Measurements from ENCODE around the gene ATP2A1. TPM values are rescaled to one million over a fixed set of nuclear protein-coding genes. Genes with fewer than 3 reads are reported as not detected.

Gene ATP2A1
- total and polyA plus RNA-seq, 2 of the 13 experiments (the other 11 are each of a cell fraction or from before 2014, with no cell fraction given): 3.2 to 12.5 TPM

DNA sequence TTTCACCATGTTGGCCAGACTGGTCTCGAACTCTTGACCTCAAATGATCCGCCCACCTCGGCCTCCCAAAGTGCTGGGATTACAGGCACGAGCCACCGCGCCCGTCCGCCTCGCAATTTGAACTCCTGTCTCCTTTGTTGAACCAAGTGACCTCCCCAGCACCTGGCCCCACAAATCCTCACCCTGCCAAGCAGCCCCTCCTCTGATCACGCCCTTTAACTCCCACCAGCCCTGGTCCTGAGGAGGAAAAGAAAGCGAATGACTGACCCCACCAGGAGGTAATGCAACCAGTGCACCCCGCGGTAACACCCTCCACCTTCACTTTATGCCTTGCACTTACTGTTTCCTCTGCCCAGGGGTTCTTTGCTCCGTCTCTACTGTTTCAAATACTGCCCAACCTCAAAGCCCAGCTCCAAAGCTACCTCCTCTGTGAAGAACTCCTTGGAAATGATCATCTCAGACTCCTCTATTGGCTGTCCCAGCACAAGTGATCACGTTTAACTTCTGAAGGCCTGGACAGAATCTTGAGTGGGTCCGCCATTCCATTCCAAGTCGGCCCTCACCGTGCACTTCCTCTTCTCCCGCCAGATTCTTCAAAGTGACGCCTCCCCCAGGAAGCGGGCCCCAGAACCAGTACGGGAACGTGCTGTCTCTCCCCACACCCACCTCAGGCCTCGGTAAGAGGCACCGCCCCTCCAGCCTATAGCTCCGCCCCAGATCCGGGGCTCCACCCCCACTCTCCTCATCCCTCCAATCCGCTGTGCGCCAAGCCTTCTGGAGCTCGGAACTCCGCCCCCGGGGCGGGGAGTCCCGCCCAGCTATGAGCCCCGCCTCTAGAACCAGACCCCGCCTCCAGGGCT lies 57.9 kb downstream of the ATP2A1 start (continued):
- TF ChIP-seq ZNF446 (CRISPR knock-in tag; IDR thresholded peaks at IDR 0.05) (no peak), ARNT2 (CRISPR knock-in tag; IDR thresholded peaks at IDR 0.05; ENCODE audit: low read depth) (no peak), HOXA7 (CRISPR knock-in tag; IDR thresholded peaks at IDR 0.05) (no peak), FOXK1 (CRISPR knock-in tag; IDR thresholded peaks at IDR 0.05; ENCODE audit: borderline replicate concordance, low read depth) (peak; percentile 12; the same call in 1 of the 2 replicates), LCORL (IDR thresholded peaks at IDR 0.05) (no peak), LCORL (CRISPR knock-in tag; IDR thresholded peaks at IDR 0.05) (peak; percentile 46; the same call in 1 of the 2 replicates), NFYC (CRISPR knock-in tag; IDR thresholded peaks at IDR 0.05) (peak; percentile 55), KLF12 (CRISPR knock-in tag; IDR thresholded peaks at IDR 0.05; ENCODE audit: borderline replicate concordance) (peak; percentile 67), KLF15 (CRISPR knock-in tag; IDR thresholded peaks at IDR 0.05; ENCODE audit: borderline replicate concordance) (no peak), ARHGAP35 (CRISPR knock-in tag; IDR thresholded peaks at IDR 0.05; ENCODE audit: borderline replicate concordance) (no peak)
- TF ChIP-seq, protein P1, sequence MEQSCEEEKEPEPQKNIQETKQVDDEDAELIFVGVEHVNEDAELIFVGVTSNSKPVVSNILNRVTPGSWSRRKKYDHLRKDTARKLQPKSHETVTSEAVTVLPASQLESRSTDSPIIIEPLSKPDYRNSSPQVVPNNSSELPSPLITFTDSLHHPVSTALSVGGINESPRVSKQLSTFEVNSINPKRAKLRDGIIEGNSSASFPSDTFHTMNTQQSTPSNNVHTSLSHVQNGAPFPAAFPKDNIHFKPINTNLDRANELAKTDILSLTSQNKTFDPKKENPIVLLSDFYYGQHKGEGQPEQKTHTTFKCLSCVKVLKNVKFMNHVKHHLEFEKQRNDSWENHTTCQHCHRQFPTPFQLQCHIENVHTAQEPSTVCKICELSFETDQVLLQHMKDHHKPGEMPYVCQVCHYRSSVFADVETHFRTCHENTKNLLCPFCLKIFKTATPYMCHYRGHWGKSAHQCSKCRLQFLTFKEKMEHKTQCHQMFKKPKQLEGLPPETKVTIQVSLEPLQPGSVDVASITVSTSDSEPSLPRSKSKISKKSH (CRISPR knock-in tag; IDR thresholded peaks at IDR 0.05; ENCODE audit: borderline replicate concordance): no peak
- TF ChIP-seq, protein P2, sequence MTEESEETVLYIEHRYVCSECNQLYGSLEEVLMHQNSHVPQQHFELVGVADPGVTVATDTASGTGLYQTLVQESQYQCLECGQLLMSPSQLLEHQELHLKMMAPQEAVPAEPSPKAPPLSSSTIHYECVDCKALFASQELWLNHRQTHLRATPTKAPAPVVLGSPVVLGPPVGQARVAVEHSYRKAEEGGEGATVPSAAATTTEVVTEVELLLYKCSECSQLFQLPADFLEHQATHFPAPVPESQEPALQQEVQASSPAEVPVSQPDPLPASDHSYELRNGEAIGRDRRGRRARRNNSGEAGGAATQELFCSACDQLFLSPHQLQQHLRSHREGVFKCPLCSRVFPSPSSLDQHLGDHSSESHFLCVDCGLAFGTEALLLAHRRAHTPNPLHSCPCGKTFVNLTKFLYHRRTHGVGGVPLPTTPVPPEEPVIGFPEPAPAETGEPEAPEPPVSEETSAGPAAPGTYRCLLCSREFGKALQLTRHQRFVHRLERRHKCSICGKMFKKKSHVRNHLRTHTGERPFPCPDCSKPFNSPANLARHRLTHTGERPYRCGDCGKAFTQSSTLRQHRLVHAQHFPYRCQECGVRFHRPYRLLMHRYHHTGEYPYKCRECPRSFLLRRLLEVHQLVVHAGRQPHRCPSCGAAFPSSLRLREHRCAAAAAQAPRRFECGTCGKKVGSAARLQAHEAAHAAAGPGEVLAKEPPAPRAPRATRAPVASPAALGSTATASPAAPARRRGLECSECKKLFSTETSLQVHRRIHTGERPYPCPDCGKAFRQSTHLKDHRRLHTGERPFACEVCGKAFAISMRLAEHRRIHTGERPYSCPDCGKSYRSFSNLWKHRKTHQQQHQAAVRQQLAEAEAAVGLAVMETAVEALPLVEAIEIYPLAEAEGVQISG (CRISPR knock-in tag; IDR thresholded peaks at IDR 0.05): peak; percentile 59
- TF ChIP-seq, protein P3, sequence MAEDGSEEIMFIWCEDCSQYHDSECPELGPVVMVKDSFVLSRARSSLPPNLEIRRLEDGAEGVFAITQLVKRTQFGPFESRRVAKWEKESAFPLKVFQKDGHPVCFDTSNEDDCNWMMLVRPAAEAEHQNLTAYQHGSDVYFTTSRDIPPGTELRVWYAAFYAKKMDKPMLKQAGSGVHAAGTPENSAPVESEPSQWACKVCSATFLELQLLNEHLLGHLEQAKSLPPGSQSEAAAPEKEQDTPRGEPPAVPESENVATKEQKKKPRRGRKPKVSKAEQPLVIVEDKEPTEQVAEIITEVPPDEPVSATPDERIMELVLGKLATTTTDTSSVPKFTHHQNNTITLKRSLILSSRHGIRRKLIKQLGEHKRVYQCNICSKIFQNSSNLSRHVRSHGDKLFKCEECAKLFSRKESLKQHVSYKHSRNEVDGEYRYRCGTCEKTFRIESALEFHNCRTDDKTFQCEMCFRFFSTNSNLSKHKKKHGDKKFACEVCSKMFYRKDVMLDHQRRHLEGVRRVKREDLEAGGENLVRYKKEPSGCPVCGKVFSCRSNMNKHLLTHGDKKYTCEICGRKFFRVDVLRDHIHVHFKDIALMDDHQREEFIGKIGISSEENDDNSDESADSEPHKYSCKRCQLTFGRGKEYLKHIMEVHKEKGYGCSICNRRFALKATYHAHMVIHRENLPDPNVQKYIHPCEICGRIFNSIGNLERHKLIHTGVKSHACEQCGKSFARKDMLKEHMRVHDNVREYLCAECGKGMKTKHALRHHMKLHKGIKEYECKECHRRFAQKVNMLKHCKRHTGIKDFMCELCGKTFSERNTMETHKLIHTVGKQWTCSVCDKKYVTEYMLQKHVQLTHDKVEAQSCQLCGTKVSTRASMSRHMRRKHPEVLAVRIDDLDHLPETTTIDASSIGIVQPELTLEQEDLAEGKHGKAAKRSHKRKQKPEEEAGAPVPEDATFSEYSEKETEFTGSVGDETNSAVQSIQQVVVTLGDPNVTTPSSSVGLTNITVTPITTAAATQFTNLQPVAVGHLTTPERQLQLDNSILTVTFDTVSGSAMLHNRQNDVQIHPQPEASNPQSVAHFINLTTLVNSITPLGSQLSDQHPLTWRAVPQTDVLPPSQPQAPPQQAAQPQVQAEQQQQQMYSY (CRISPR knock-in tag; IDR thresholded peaks at IDR 0.05): no peak; the same call in 1 of the 2 replicates
- TF ChIP-seq, protein P4, sequence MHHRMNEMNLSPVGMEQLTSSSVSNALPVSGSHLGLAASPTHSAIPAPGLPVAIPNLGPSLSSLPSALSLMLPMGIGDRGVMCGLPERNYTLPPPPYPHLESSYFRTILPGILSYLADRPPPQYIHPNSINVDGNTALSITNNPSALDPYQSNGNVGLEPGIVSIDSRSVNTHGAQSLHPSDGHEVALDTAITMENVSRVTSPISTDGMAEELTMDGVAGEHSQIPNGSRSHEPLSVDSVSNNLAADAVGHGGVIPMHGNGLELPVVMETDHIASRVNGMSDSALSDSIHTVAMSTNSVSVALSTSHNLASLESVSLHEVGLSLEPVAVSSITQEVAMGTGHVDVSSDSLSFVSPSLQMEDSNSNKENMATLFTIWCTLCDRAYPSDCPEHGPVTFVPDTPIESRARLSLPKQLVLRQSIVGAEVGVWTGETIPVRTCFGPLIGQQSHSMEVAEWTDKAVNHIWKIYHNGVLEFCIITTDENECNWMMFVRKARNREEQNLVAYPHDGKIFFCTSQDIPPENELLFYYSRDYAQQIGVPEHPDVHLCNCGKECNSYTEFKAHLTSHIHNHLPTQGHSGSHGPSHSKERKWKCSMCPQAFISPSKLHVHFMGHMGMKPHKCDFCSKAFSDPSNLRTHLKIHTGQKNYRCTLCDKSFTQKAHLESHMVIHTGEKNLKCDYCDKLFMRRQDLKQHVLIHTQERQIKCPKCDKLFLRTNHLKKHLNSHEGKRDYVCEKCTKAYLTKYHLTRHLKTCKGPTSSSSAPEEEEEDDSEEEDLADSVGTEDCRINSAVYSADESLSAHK (CRISPR knock-in tag; IDR thresholded peaks at IDR 0.05; ENCODE audit: borderline replicate concordance): no peak
- TF ChIP-seq, protein P5, sequence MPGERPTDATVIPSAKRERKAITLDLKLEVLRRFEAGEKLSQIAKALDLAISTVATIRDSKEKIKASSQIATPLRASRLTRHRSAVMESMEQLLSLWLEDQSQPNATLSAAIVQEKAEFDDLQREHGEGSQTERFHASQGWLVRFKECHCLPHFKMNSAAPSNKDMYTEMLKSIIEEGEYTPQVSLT (CRISPR knock-in tag; IDR thresholded peaks at IDR 0.05; ENCODE audit: borderline replicate concordance, low read depth): no peak

All from HepG2 (cell line).